CD4-positive, alpha-beta T cell treated with Interleukin-21 for 1 hour (primary cell): ENCODE measurements around the gene CEND1.

Source experiments
- DNase-seq: peaks from one replicate; pipeline ENCODE4 v3.0.0-alpha.2; 2020

Gene CEND1

DNA sequence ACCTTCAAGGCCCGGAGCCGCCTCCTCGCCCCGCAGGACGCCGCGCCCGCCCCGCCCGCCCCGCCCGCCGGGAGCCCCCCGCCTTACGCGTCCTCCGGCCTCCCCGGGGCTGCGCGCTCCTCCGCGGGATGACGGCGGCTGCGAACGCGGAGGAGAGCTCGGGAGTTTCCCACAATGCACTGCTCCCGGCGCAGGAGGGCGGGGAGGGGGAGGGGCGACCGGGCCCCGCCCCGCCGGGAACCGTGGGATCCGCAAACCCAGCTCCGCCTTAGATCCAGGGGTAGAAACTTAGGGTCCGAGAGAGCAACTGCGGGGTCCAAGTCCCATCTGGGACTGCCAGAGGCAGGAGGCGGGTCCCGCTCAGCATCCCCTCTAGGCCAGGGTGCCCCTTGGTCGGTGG lies at the start of gene CEND1:
Gene CEND1, minus strand, starts transcription at position 148 of the 400 bp plus-strand sequence. CDS start 1,514 bp downstream, outside the sequence.
- peak; percentile 50 for DNase-seq

DNA sequence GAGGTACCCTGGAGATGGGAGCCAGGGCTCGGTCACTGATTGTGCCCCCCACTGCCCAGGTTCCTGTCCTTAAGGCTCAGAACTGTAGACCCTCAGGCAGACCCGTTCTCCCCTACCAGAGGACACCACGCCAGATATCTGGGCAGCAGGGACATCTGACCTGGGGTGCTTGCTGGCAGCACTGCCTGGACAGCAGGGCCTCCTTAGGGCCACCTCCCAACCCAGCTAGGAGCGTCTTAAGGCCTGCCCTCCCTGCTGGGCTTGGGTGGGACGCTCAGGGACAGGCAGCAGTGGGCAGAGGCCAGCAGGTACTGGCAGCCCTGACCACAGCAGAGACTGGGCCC lies 49.4 kb upstream of the CEND1 start:
- DNase-seq: no peak

DNA sequence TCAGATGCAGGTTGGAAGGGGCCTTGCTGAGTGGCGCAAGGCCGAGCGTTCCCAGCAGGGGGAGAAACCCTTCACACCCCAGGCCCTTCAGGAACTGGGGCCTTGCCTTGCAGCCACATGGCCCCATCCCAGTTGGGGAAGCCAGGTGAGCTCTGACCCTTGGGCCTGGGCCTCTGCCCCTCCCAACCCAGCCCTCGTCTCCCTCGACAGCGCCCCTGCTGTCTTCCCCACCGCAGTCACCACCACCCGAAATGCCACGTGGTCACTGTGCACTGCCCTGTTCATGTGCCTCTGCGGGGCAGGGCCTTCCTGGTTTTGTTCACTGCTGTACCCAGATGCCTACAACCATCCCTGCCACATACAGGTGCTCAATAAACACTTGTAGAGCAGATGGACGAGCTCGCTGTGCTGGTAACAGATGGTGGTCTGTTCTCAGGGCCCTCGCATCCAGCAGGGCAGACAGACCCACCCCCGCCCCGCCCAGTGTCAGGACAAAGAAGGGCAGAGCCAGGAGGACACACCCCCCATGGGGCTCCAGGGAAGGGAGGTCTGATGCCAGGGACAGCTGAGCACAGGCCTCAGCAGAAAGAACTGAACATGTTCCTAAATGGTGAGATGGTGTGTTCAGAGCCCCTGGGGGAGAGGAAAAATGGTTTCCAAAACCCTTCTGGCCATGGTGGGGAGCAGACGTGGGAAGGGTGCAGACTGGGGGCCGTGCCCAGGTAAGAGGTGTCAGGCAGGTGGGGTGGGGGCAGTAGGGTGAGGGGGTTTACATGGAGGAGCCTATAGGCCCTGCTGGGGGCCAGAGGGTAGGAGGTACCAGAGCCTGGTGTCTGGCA lies 48.8 kb upstream of the CEND1 start:
- no peak for DNase-seq

DNA sequence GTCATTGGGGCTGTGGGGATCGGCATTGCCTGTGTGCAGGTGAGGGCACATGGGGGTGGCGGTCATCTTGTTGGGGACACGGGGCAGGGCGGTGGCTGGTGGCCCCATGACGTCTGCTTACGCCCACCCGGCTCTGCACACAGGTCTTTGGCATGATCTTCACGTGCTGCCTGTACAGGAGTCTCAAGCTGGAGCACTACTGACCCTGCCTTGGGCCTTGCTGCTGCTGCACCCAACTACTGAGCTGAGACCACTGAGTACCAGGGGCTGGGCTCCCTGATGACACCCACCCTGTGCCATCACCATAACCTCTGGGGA lies 48.1 kb upstream of the CEND1 start:
- no peak for DNase-seq

DNA sequence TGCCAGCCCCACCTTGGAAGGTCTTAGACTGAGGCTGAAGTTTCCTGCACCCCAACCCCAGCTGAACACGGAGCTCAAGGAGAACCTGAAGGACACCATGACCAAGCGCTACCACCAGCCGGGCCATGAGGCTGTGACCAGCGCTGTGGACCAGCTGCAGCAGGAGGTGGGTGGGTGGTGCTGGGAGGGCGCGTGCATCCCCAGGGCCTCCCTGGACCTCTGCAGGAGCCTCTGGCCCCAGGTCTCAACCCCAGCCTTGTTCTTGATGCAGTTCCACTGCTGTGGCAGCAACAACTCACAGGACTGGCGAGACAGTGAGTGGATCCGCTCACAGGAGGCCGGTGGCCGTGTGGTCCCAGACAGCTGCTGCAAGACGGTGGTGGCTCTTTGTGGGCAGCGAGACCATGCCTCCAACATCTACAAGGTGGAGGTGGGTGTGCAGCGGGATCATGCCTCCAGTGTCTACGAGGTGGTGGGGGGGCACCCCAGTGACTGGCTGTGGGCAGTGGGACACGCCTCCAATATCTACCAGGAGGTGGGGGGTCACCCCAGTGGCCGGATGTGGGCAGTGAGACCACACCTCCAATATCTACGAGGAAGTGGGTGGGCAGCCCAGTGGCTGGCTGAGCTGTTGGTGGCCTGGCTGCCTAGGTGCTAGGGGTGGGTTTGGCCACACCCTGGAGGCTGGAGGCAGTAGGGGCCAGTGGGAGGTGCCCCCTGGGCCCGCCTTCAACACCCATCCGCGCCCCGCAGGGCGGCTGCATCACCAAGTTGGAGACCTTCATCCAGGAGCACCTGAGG lies 47.5 kb upstream of the CEND1 start:
- no peak for DNase-seq

- DNase-seq: no peak
Observed at GRCh38 chr11:836700-837099, 46.8 kb upstream of the CEND1 start.

GRCh38 chr11:836274-836673 lies 46.4 kb upstream of the CEND1 start:
- DNase-seq: no peak

DNA sequence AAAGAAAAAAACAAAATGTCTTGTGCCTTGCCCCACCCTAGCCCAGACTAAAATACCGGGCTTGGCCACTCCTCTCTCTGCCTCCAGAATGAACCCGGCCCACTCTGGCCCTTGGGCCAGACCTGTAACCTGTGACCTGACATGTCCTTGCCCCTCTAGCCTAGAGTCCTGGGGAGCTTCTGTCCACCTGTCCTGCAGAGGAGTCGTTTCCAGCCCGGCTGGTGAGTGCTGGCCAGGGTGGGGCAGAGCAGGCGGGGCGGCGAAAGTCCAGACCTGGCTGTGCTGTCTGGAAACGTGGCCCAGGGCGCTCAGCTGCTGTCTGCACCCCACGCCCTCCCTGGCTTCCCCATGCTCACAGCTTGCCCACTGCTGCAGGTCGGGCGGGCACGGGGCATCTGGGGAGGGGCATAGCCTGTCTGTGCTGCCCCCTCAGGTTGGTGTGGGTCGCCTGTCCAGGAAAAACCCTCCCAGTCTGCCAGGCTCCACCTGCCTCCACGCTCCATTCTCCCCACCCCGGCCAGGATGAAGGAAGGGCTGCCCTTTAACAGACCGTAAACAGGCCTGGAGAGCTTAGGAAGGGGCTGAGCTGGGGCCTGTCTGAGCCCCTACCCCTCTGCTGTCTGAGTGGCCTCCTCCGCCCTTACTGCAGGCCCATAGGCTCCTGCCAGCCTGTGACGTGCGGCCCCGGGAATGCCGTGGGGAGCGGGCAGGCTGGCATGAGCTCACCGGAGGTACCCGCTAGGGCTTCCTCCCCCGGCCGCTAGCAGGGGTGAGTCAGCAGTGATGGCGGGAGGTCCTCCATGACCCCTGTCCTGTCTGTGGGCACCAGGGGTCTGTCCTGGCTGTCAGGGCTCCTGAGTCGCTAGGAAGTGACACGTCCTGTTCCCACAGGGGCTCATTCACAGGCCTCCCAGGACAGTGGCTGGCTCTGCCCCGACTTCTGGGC lies 44.8 kb upstream of the CEND1 start:
- no peak for DNase-seq

DNA sequence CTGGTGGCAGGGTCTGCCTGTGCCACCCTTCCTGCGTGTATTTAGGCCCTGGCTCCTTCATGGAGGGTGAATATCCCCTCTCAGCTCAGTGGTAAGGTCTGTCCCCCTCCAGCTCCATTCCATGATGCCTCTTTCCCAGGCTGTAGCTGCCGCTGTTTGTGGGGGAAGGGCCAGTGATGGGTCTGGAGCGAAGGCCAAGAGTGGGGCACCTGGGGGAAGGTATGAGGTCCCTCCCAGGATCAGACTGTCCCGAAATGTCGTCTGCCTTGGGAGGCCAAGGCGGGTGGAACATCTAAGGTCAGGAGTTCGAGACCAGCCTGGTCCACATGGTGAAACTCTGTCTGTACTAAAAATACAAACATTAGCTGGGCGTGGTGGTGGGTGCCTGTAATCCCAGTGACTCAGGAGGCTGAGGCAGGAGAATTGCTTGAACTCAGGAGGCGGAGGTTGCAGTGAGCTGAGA lies 44.0 kb upstream of the CEND1 start:
- DNase-seq: no peak

GRCh38 chr11:833114-833791 lies 43.4 kb upstream of the CEND1 start:
- no peak for DNase-seq

GRCh38 chr11:832529-833113 lies 42.7 kb upstream of the CEND1 start, which contains the start of gene CD151:
CD151 (plus strand) TSS chr11:832952; CDS start chr11:836070, 3,118 bp downstream.
- peak; percentile 55 for DNase-seq

- DNase-seq: no peak
Observed at GRCh38 chr11:831961-832528, 42.2 kb upstream of the CEND1 start.

DNA sequence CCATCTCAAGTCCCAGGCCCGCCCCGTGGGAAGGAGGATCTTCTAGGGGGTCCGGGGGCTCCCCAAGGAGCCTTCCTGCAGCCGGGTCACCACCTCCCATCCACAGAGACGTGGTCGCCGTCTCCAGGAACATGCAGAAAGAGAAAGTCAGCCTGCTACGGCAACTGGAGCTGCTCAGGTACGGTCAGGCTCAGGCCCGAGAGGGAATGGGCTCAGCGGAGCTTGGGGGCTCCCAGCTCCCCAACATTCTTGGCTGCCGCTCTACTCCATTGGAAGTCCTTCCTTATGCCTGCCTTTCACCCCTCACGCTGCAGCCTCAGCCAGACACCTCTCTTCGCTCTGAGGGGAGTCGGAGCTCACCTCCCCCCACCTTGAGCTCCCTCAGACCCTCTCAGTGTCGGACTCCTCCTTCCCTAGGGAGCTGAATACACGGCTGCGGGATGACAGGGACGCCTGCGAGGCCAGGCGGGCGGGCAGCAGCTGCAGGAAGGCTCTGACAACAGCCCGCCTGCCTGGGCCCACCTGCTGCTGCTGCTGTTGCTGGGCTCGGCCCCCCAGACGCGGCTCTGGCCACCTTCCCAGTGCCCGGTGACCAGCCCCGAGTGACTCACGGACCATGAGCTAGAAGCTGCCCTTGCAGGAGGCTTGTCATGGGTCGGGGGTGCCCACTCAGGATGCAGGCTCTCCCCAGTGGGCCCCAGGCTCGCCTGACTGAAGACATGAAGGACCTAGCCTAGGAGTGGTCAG lies 41.4 kb upstream of the CEND1 start:
- no peak for DNase-seq

- peak; percentile 71 for DNase-seq
Observed at GRCh38 chr11:830295-831117, 40.6 kb upstream of the CEND1 start.

GRCh38 chr11:829847-830294 lies 40.0 kb upstream of the CEND1 start:
- DNase-seq: no peak

GRCh38 chr11:829176-829846 lies 39.4 kb upstream of the CEND1 start:
- DNase-seq: no peak

DNA sequence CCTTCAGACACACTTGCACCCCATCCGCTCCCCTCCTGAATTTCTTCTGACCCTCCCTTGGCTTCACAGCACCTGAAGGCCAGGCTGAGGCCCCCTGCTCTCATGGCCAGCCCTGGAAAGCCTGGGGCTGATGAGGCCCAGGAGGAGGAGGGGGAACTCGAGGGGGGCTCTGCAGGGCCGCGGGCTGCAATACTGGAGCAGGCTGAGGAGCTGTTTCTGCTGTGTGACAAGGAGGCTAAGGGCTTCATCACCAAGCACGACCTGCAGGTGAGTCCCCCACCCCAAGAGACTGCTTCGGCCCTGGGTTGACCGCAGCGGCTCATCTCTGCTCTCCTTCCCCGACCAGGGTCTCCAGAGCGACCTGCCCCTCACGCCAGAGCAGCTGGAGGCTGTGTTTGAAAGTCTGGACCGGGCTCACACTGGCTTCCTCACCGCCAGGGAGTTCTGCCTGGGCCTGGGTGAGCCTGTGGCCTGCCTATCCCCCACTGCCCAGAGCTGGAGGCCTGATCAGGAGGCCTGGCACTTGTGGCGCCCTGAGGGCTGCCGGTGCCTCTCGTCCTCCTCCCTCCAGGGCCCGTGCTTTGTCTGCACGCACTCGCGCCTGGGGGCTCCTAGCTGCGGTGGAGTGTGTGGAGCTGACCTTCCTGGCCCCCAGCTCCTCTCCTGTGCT lies 38.8 kb upstream of the CEND1 start:
- no peak for DNase-seq

GRCh38 chr11:827897-828192 lies 38.0 kb upstream of the CEND1 start, which contains the start of gene CRACR2B:
CRACR2B (plus strand) TSS chr11:827919; CDS start chr11:828608, 689 bp downstream.
- DNase-seq: no peak
